HL-60 (cell line): ENCODE results near the gene TPI1.

ENCODE experiments used
- DNase-seq, 2 experiments: peaks; one replicate each; pipeline ENCODE4 v3.0.0-alpha.2; 2010 to 2020; ENCODE audit warnings: low read depth in 1 of 2, low spot score in 1 of 2
- H3K27ac ChIP-seq: fragments of 250-450 bp; sonication (Bioruptor Pico); replicated peaks from 2 replicates; pipeline ENCODE4 v1.5.1; 2020; ENCODE audit warnings: mild to moderate bottlenecking, moderate library complexity
- H3K27me3 ChIP-seq: fragments of 250-450 bp; sonication (Bioruptor Pico); 2 replicates; pipeline ENCODE4 v1.5.1; 2021; ENCODE audit warnings: mild to moderate bottlenecking, moderate library complexity; ENCODE audit not compliant: insufficient read depth, poor library complexity, severe bottlenecking
- H3K4me3 ChIP-seq: replicated peaks from 2 replicates; pipeline ENCODE4 v1.5.1; 2011; ENCODE audit warnings: mild to moderate bottlenecking, control low read depth, low read length; ENCODE audit not compliant: insufficient read depth
- GABPA ChIP-seq: IDR thresholded peaks from 2 replicates; pipeline ENCODE4 v1.6.1; 2012; ENCODE audit warnings: low read depth
- POLR2AphosphoS5 ChIP-seq: IDR thresholded peaks from 2 replicates; pipeline ENCODE4 v1.6.1; 2012; ENCODE audit warnings: low read depth
- SPI1 ChIP-seq: IDR thresholded peaks from 2 replicates; pipeline ENCODE4 v1.6.1; 2012; ENCODE audit warnings: low read depth, mild to moderate bottlenecking, borderline replicate concordance
- TF ChIP-seq, protein P1 (sequence below): IDR thresholded peaks from 2 replicates; pipeline ENCODE4 v1.6.1; 2012; ENCODE audit warnings: low read depth; ENCODE audit not compliant: insufficient replicate concordance
- TF ChIP-seq, protein P2 (sequence below): IDR thresholded peaks from one replicate; pipeline ENCODE4 v1.5.1; 2011; ENCODE audit warnings: low read length, control low read depth, inconsistent platforms; ENCODE audit not compliant: insufficient read depth

The TPI1 gene

DNA sequence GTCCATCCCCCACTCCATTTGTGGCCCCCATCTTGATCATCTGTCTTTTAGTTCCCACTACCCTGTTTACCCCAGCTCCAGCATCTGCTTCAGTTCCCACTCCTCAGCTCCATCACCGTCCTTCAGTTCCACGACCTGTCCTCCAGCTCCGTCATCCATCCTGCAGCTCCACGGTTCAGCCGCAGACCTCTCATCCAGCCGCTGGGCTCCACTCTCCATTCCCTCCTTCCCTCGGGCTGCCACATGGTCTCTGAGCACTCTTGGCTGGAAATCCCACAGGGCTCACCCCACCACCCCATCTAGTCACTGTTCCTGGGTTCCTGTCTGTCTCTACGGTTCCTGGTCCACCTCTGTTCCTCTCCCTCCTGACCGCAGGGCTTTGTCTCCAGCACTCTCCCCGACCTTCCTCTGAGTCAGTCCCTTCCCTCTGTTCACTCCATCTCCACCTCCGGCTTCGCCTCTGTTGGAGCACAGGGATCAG lies 42.4 kb upstream of the TPI1 start:
- Histone ChIP-seq H3K27ac (no peak overlapping the region), H3K4me3 (no peak overlapping the region)
- TF ChIP-seq, protein P1, sequence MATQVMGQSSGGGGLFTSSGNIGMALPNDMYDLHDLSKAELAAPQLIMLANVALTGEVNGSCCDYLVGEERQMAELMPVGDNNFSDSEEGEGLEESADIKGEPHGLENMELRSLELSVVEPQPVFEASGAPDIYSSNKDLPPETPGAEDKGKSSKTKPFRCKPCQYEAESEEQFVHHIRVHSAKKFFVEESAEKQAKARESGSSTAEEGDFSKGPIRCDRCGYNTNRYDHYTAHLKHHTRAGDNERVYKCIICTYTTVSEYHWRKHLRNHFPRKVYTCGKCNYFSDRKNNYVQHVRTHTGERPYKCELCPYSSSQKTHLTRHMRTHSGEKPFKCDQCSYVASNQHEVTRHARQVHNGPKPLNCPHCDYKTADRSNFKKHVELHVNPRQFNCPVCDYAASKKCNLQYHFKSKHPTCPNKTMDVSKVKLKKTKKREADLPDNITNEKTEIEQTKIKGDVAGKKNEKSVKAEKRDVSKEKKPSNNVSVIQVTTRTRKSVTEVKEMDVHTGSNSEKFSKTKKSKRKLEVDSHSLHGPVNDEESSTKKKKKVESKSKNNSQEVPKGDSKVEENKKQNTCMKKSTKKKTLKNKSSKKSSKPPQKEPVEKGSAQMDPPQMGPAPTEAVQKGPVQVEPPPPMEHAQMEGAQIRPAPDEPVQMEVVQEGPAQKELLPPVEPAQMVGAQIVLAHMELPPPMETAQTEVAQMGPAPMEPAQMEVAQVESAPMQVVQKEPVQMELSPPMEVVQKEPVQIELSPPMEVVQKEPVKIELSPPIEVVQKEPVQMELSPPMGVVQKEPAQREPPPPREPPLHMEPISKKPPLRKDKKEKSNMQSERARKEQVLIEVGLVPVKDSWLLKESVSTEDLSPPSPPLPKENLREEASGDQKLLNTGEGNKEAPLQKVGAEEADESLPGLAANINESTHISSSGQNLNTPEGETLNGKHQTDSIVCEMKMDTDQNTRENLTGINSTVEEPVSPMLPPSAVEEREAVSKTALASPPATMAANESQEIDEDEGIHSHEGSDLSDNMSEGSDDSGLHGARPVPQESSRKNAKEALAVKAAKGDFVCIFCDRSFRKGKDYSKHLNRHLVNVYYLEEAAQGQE = no peak
- TF ChIP-seq GABPA = no peak
- no peak for TF ChIP-seq POLR2AphosphoS5

DNA sequence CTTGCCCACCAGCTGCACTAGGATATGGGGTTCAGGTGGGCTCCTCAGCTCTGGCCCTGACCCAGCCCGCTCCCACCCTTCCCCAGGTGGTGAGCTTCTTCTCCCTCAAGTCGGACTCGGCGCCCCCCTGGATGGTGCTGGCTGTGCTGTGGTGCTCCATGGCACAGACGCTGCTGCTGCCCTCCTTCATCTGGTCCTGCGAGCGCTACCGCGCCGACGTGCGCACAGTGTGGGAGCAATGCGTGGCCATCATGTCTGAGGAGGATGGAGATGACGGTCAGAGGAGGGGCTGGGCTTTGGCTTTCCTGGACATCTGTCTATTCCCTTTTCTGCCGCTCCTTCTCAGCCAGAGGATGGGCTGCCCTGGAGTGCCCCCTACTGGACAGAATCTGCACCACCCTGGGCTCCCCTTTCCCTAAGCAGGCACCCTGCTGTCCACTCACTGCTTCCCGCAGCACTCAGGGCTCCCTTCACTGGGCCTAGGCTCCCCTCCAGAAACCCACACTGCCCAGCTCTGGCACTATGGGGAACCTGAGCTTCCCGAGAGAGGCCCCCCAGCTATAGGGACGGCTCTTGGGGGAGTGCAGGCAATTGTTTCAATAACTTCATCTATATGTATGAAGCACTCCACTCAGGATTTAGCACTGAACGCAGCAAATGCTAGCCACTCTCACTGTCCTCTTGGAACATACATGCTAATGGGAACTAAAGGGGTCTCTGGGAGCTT lies 41.8 kb upstream of the TPI1 start:
- peak; percentile 67 to 82 for DNase-seq
- TF ChIP-seq, protein P2, sequence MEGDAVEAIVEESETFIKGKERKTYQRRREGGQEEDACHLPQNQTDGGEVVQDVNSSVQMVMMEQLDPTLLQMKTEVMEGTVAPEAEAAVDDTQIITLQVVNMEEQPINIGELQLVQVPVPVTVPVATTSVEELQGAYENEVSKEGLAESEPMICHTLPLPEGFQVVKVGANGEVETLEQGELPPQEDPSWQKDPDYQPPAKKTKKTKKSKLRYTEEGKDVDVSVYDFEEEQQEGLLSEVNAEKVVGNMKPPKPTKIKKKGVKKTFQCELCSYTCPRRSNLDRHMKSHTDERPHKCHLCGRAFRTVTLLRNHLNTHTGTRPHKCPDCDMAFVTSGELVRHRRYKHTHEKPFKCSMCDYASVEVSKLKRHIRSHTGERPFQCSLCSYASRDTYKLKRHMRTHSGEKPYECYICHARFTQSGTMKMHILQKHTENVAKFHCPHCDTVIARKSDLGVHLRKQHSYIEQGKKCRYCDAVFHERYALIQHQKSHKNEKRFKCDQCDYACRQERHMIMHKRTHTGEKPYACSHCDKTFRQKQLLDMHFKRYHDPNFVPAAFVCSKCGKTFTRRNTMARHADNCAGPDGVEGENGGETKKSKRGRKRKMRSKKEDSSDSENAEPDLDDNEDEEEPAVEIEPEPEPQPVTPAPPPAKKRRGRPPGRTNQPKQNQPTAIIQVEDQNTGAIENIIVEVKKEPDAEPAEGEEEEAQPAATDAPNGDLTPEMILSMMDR = peak; percentile 96
- TF ChIP-seq POLR2AphosphoS5 = no peak
- Histone ChIP-seq H3K4me3 (no peak overlapping the region), H3K27me3 (peaks cover 33% of the 10 kb centered on the region), H3K27ac (no peak overlapping the region)

More for the DNA sequence above, 42.4 kb upstream of the TPI1 start:
- peaks cover 33% of the 10 kb centered on the region for H3K27me3 ChIP-seq
- no peak for DNase-seq

DNA sequence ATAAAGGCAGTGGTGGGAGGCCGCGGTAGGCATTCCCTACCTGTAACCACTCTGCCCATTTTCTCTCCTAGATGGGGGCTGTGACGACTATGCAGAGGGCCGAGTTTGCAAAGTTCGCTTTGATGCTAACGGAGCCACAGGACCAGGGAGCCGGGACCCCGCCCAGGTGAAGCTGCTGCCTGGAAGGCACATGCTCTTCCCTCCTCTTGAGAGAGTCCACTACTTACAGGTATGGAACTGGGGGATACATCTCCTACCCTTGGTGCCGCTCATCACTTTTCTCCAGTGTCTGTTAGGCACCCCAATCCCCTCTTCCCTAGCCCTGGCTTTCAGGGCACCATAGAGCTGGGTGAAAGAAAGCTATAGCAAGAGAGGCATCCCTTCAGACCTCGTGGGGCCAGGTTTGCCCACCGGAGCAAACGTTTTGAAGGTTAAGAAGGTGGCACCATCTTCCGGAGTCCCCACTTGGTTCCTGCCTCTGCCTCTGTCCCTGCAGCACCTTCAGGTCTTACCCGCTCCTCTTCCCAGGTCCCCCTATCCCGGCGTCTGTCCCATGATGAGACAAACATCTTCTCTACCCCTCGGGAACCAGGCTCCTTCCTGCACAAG lies 41.1 kb upstream of the TPI1 start:
- no peak overlapping the region for H3K27ac ChIP-seq
- H3K27me3 ChIP-seq = peaks cover 33% of the 10 kb centered on the region
- TF ChIP-seq GABPA (no peak), POLR2AphosphoS5 (no peak), SPI1 (no peak)
- TF ChIP-seq, protein P2 = no peak
- TF ChIP-seq, protein P1 = no peak
- DNase-seq = no peak
- H3K4me3 ChIP-seq = no peak overlapping the region

DNA sequence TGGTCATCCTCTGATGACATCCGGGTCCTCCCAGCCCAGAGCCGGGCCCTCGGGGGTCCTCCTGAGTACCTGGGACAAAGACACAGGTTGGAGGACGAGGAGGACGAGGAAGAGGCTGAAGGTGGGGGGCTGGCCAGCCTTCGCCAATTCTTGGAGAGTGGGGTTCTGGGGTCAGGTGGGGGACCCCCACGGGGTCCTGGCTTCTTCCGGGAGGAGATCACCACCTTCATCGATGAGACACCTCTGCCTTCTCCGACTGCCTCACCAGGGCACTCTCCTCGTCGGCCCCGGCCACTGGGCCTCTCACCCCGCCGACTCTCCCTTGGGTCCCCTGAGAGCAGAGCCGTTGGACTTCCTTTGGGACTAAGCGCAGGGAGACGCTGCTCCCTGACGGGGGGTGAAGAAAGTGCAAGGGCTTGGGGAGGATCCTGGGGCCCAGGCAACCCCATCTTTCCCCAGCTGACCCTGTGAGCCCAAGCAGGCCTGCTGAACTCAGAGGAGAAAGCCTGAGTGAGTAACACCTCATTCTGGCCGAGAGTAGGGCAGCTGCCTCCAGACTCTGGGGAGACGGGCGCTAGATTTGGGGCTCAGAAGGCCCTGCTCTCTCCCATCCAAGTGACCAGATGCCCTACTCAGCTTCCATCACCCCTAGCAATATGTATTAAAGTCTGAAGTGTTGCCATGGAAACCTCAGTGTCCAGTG lies 40.4 kb upstream of the TPI1 start:
- no peak for TF ChIP-seq GABPA
- TF ChIP-seq SPI1 = no peak
- TF ChIP-seq, protein P1 = no peak
- TF ChIP-seq POLR2AphosphoS5 = no peak
- TF ChIP-seq, protein P2 = no peak
- Histone ChIP-seq H3K27me3 (peaks cover 31% of the 10 kb centered on the region), H3K4me3 (no peak overlapping the region), H3K27ac (no peak overlapping the region)
- DNase-seq = no peak
